ENCODE results near the gene IL21R.

DNA sequence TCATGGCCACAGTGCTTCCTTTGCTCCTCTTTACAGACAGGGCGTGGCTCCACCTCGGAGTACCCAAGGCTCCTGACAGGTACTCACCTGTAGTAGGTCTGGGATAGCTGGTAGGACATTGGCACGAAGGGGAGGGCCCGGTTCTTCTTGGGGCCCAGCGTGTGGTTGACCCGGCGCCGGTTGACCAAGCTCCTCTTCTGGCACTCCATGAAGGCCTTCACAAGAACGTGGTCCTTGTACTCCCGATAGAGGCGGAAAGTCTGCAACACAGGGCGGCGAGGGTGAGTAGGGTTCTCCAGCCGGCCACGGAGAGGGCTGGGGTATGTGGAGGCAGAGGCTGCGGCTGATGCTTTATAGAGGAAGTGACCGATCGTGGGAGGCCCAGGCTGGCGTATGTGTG, 69.7 kb downstream of the IL21R start:
- TF ChIP-seq ZNF473 (tag by site-specific recombination; IDR thresholded peaks at IDR 0.05) (no peak), ZFP3 (tag by site-specific recombination; IDR thresholded peaks at IDR 0.05; ENCODE audit: low read depth) (no peak), SP2 (tag by site-specific recombination; IDR thresholded peaks at IDR 0.05) (no peak), TCF7L2 (IDR thresholded peaks at IDR 0.05; ENCODE audit: borderline replicate concordance, low read depth, low read length) (no peak), SALL2 (tag by site-specific recombination; IDR thresholded peaks at IDR 0.05; ENCODE audit: borderline replicate concordance) (no peak), MYNN (tag by site-specific recombination; IDR thresholded peaks at IDR 0.05; ENCODE audit: borderline replicate concordance) (no peak), ZNF510 (tag by site-specific recombination; IDR thresholded peaks at IDR 0.05; ENCODE audit: insufficient replicate concordance) (no peak)
- TF ChIP-seq, protein P1, sequence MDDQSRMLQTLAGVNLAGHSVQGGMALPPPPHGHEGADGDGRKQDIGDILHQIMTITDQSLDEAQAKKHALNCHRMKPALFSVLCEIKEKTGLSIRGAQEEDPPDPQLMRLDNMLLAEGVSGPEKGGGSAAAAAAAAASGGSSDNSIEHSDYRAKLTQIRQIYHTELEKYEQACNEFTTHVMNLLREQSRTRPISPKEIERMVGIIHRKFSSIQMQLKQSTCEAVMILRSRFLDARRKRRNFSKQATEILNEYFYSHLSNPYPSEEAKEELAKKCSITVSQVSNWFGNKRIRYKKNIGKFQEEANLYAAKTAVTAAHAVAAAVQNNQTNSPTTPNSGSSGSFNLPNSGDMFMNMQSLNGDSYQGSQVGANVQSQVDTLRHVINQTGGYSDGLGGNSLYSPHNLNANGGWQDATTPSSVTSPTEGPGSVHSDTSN (CRISPR knock-in tag; IDR thresholded peaks at IDR 0.05) = no peak
- TF ChIP-seq, protein P2, sequence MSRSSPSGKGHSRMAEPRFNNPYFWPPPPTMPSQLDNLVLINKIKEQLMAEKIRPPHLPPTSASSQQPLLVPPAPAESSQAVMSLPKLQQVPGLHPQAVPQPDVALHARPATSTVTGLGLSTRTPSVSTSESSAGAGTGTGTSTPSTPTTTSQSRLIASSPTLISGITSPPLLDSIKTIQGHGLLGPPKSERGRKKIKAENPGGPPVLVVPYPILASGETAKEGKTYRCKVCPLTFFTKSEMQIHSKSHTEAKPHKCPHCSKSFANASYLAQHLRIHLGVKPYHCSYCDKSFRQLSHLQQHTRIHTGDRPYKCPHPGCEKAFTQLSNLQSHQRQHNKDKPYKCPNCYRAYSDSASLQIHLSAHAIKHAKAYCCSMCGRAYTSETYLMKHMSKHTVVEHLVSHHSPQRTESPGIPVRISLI (tag by site-specific recombination; IDR thresholded peaks at IDR 0.05) = no peak

All from HEK293 (cell line).